HepG2 (cell line): ENCODE measurements around the gene TACC3. TPM values are rescaled to one million over a fixed set of nuclear protein-coding genes. Genes with fewer than 3 reads are reported as not detected.

ENCODE experiments used
- ATAC-seq: fragments of 200-7000 bp; cut with Tn5 transposase; 3 replicates; pipeline ENCODE4 v1.9.1; 2020; ENCODE audit warnings: mild to moderate bottlenecking, moderate library complexity
- BruUV-seq: library from RNA; stranded (reverse); fragments of 400-500 nt; replicated peaks from 2 replicates; lab custom pipeline; 2021; lab: Mats Ljungman, UMichigan
- CTCF ChIA-PET: fragments of 300-600 bp; formaldehyde crosslinking; extraction: SDS; loops from one replicate; lab custom pipeline; 2021; ENCODE audit warnings: low total read pairs, inconsistent platforms, low intra/inter-chr PET ratio; lab: Yijun Ruan, JAX
- POLR2A ChIA-PET: fragments of 350-600 bp; sonication (Branson Sonifier 250); formaldehyde crosslinking; loops from one replicate; lab custom pipeline; 2020; ENCODE audit warnings: antibody characterized with exemption, inconsistent platforms; lab: Yijun Ruan, JAX
- DNase-seq: peaks from one replicate; pipeline ENCODE4 v3.0.0-alpha.2; 2015; ENCODE audit warnings: low spot score
- FAIRE-seq: peaks from 3 replicates; lab custom pipeline; 2011; peaks lifted over from hg19 to GRCh38; lab: Jason Lieb, UNC
- H2AFZ ChIP-seq: one replicate; pipeline ENCODE4 v1.6.1; 2011; ENCODE audit warnings: low read length, inconsistent platforms
- H3K27ac ChIP-seq: fragments of 300-600 bp; 3 replicates; pipeline ENCODE4 v1.8.0; 2011; ENCODE audit warnings: mixed run types, mild to moderate bottlenecking, mixed read lengths, low read length, inconsistent platforms; ENCODE audit not compliant: insufficient read depth; ENCODE audit errors: extremely low read length
- H3K27me3 ChIP-seq, 2 experiments: fragments of 200-600 bp in 1 of 2; 2 replicates in 1 of 2; 3 replicates in 1 of 2; pipeline versions ENCODE4 v1.6.0 to v1.8.0; 2011; ENCODE audit warnings: low read length in 2 of 2, mild to moderate bottlenecking in 2 of 2, moderate library complexity in 2 of 2, inconsistent platforms in 1 of 2; ENCODE audit not compliant: insufficient read depth in 2 of 2, control insufficient read depth in 1 of 2
- H3K36me3 ChIP-seq, 2 experiments: fragments of 200-600 bp in 1 of 2; replicated peaks in 1 of 2; 2 replicates in 1 of 2; 3 replicates in 1 of 2; pipeline versions ENCODE4 v1.5.1 to v1.8.0; 2011; ENCODE audit warnings: low read length in 2 of 2, inconsistent platforms in 1 of 2; ENCODE audit not compliant: insufficient read depth in 2 of 2, control insufficient read depth in 1 of 2
- H3K4me1 ChIP-seq: 2 replicates; pipeline ENCODE4 v1.5.1; 2012; ENCODE audit warnings: low read length, inconsistent platforms; ENCODE audit not compliant: insufficient read depth
- H3K4me2 ChIP-seq: 2 replicates; pipeline ENCODE4 v1.6.0; 2011; ENCODE audit warnings: low read depth, low read length, inconsistent platforms
- H3K4me3 ChIP-seq, 3 experiments: fragments of 200-600 bp in 1 of 3; sonication (generic), shearing (Covaris generic) in 1 of 3; replicated peaks in 1 of 3; 2 replicates each; pipeline ENCODE4 v1.5.1; 2011 to 2016; ENCODE audit warnings: low read length in 3 of 3, inconsistent platforms in 2 of 3, low read depth in 2 of 3, mild to moderate bottlenecking in 2 of 3, control low read depth in 1 of 3, mixed read lengths in 1 of 3; ENCODE audit not compliant: insufficient read depth in 1 of 3
- H3K79me2 ChIP-seq: one replicate; pipeline ENCODE4 v1.6.1; 2011; ENCODE audit warnings: low read length, inconsistent platforms; ENCODE audit not compliant: insufficient read depth
- H3K9ac ChIP-seq: 2 replicates; pipeline ENCODE4 v1.6.0; 2011; ENCODE audit warnings: mild to moderate bottlenecking, low read depth, low read length, inconsistent platforms; ENCODE audit not compliant: insufficient read depth
- H3K9me3 ChIP-seq: 2 replicates; pipeline ENCODE4 v1.5.1; 2012; ENCODE audit warnings: mild to moderate bottlenecking, low read length
- H4K20me1 ChIP-seq: 2 replicates; pipeline ENCODE4 v1.6.0; 2011; ENCODE audit warnings: inconsistent platforms, mild to moderate bottlenecking, low read length, moderate library complexity; ENCODE audit not compliant: insufficient read depth
- AGO1 ChIP-seq: fragments of 200-400 bp; formaldehyde crosslinking; IDR thresholded peaks from 2 replicates; pipeline ENCODE4 v1.6.1; 2017; ENCODE audit warnings: mild to moderate bottlenecking, low read depth, low read length, moderate library complexity; ENCODE audit not compliant: poor library complexity, severe bottlenecking
- BRD4 ChIP-seq: sonication (generic); formaldehyde crosslinking; IDR thresholded peaks from 2 replicates; pipeline ENCODE4 v1.4.0; 2020; ENCODE audit warnings: missing genetic modification reagents
- DNMT1 ChIP-seq: sonication (generic); formaldehyde crosslinking; IDR thresholded peaks from 2 replicates; pipeline ENCODE4 v1.5.1; 2020; ENCODE audit warnings: mild to moderate bottlenecking, missing genetic modification reagents
- GABPA ChIP-seq, 2 experiments: IDR thresholded peaks; 2 replicates each; pipeline ENCODE4 v1.6.1; 2011 to 2016; ENCODE audit warnings: low read depth in 2 of 2, low read length in 1 of 2, missing biosample characterization in 1 of 2, missing genetic modification characterization in 1 of 2
- PRPF4 ChIP-seq: fragments of 200-400 bp; formaldehyde crosslinking; IDR thresholded peaks from 2 replicates; pipeline ENCODE4 v1.6.1; 2016; ENCODE audit warnings: low read length, low read depth; ENCODE audit not compliant: poor library complexity, severe bottlenecking
- ZFX ChIP-seq: sonication (generic); formaldehyde crosslinking; IDR thresholded peaks from 2 replicates; pipeline ENCODE4 v1.4.0; 2020; ENCODE audit warnings: mild to moderate bottlenecking, low read depth, missing genetic modification reagents, moderate library complexity
- ZNF225 ChIP-seq: sonication (generic); formaldehyde crosslinking; IDR thresholded peaks from 2 replicates; pipeline ENCODE4 v1.4.0; 2020; ENCODE audit warnings: mild to moderate bottlenecking, missing genetic modification reagents
- ZNF337 ChIP-seq: sonication (generic); formaldehyde crosslinking; IDR thresholded peaks from 2 replicates; pipeline ENCODE4 v1.5.1; 2020; ENCODE audit warnings: missing genetic modification reagents, low read depth, mild to moderate bottlenecking, borderline replicate concordance
- ZNF768 ChIP-seq: sonication (generic); formaldehyde crosslinking; IDR thresholded peaks from 2 replicates; pipeline ENCODE4 v1.4.0; 2020; ENCODE audit warnings: missing genetic modification reagents
- ZSCAN25 ChIP-seq: sonication (generic); formaldehyde crosslinking; IDR thresholded peaks from 2 replicates; pipeline ENCODE4 v1.8.0; 2022; ENCODE audit warnings: mild to moderate bottlenecking, missing genetic modification reagents
- WGBS: methylation state at CpG from one replicate; pipeline ENCODE4 v1.1.6; 2017; ENCODE audit warnings: low lambda C conversion rate; 5-methylcytosine and 5-hydroxymethylcytosine counted together
- in situ Hi-C: cut with HindIII; loops from 2 replicates; pipeline ENCODE4 v1.10.0; 2017; ENCODE audit warnings: low pct_unique_long_range_greater_than_20kb; ENCODE audit not compliant: extremely low pct_ligation_motif_present
- intact Hi-C: fragments of 100-400 bp; cut with micrococcal nuclease; formaldehyde crosslinking; loops from one replicate; pipeline ENCODE4 v1.10.0; 2022; ENCODE audit not compliant: unreplicated experiment
- polyA plus RNA-seq, 8 experiments: library from polyadenylated mRNA; depleted of rRNA in 3 of 8; stranded (reverse) in 7 of 8; unstranded in 1 of 8; fragments of >200 nt; fragmentation: Illumina TruSeq in 4 of 8; extraction: Trizol in 4 of 8; gene quantifications; 2 replicates each; pipeline versions ENCODE4 v1.2.1 to v1.2.3, GENCODE V29; 2011 to 2016; ENCODE audit warnings: low read depth in 4 of 8, missing spikeins in 1 of 8, mixed read lengths in 1 of 8; ENCODE audit not compliant: insufficient read depth in 1 of 8
- total RNA-seq, 5 experiments: library from RNA; depleted of rRNA; stranded (reverse); fragments of >200 nt; fragmentation: Illumina TruSeq; extraction: Trizol; gene quantifications; 2 replicates each; pipeline ENCODE4 v1.2.3, GENCODE V29; 2016; ENCODE audit warnings: low read depth in 1 of 5

TACC3 gene
- total and polyA plus RNA-seq, 2 of the 13 experiments (the other 11 are each of a cell fraction or from before 2014, with no cell fraction given) = 20.3 to 21.2 TPM

GRCh38 chr4:1749370-1749769 is 28.0 kb downstream of the TACC3 start:
- no peak for FAIRE-seq
- Histone ChIP-seq H3K79me2 (no peaks in the 10 kb centered on the region), H3K36me3 (peaks cover 4 to 6% of the 10 kb centered on the region in 2 experiments; a peak in 2 of 5 replicates), H3K4me3 (peak overlapping the region in 1 of 3 experiments; percentile 37; a peak in 1 of 6 replicates), H2AFZ (no peak overlapping the region), H3K4me2 (peak overlapping the region; percentile 52; the same call in 1 of the 2 replicates), H3K4me1 (peaks cover 93% of the 10 kb centered on the region), H3K9ac (no peak overlapping the region), H4K20me1 (no peaks in the 10 kb centered on the region), H3K9me3 (no peaks in the 10 kb centered on the region), H3K27me3 (no peaks in the 10 kb centered on the region; a peak in 1 of 5 replicates), H3K27ac (no peak overlapping the region)
- intact Hi-C loops = loop anchor here (5.0 kb wide), 2 partner anchors 48 to 163 kb away; no protein-coding TSS in a partner anchor
- no peak for ATAC-seq
- in situ Hi-C loops = no loop called here
- 6% methylated on average over 2 of the region's 3 CpGs for WGBS
- CTCF ChIA-PET = interaction anchor here (1.3 to 7.5 kb wide), 2 partner anchors 16 to 60 kb away, joined by 6 to 179 read pairs; no protein-coding TSS in a partner anchor
- TF ChIP-seq ZFX (CRISPR knock-in tag) = 0 out of 2 replicates have a peak, but pooled peaks have one; percentile 29
- no peak for TF ChIP-seq PRPF4
- no peak for TF ChIP-seq GABPA (IDR thresholded peaks at IDR 0.05; ENCODE audit: low read depth, low read length)
- TF ChIP-seq GABPA (CRISPR knock-in tag; IDR thresholded peaks at IDR 0.05; ENCODE audit: low read depth) = no peak
- no peak for TF ChIP-seq ZNF337 (CRISPR knock-in tag)
- TF ChIP-seq DNMT1 (CRISPR knock-in tag) = no peak
- DNase-seq = no peak
- no TSS peak for BruUV-seq
- POLR2A ChIA-PET = interaction anchor here (1.0 to 3.6 kb wide), 3 partner anchors 14 to 53 kb away, joined by 3 to 19 read pairs (median 4); no protein-coding TSS in a partner anchor

- H3K9me3 ChIP-seq = no peaks in the 10 kb centered on the region
- CTCF ChIA-PET = interaction anchor here (7.5 kb wide), 1 partner anchor 60 kb away, joined by 179 read pairs; no protein-coding TSS in a partner anchor
- H2AFZ ChIP-seq = no peak overlapping the region
- DNase-seq (no peak), ATAC-seq (no peak)
- H3K36me3 ChIP-seq = peaks cover 0 to 1% of the 10 kb centered on the region in 2 experiments; a peak in 1 of 5 replicates
- 22% methylated on average over 7 of the region's 14 CpGs for WGBS
- no peaks in the 10 kb centered on the region for H3K79me2 ChIP-seq
- no TSS peak for BruUV-seq
- no peak overlapping the region for H3K27ac ChIP-seq
- in situ Hi-C loops = loop anchor here (10.0 kb wide), 1 partner anchor 55 kb away; no protein-coding TSS in a partner anchor
- H3K4me3 ChIP-seq = peak overlapping the region in 1 of 3 experiments; percentile 73; a peak in 1 of 6 replicates
- POLR2A ChIA-PET = interaction anchor here (0.6 to 3.6 kb wide), 3 partner anchors 13 to 53 kb away, joined by 3 to 19 read pairs (median 4); no protein-coding TSS in a partner anchor
- no peaks in the 10 kb centered on the region; a peak in 1 of 5 replicates for H3K27me3 ChIP-seq
- 0 out of 2 replicates have a peak, but pooled peaks have one; percentile 3 for TF ChIP-seq ZFX (CRISPR knock-in tag)
- TF ChIP-seq ZNF225 (CRISPR knock-in tag) = no peak
- TF ChIP-seq BRD4 (CRISPR knock-in tag) = no peak
- peak; percentile 90 for TF ChIP-seq ZSCAN25
- TF ChIP-seq ZNF768 (CRISPR knock-in tag) = no peak
- TF ChIP-seq AGO1 = peak; percentile 14
- TF ChIP-seq, all 625 proteins: peak for 3
- intact Hi-C loops = loop anchor here (5.0 kb wide), 2 partner anchors 47 to 162 kb away; no protein-coding TSS in a partner anchor
- FAIRE-seq = no peak
- no peak overlapping the region for H3K9ac ChIP-seq
- H3K4me2 ChIP-seq = peak overlapping the region; percentile 52; the same call in 1 of the 2 replicates
- H3K4me1 ChIP-seq = peaks cover 93% of the 10 kb centered on the region
- H4K20me1 ChIP-seq = no peaks in the 10 kb centered on the region
Observed at GRCh38 chr4:1749826-1750225, 28.5 kb downstream of the TACC3 start.
